NCI-H2196 treated with DMSO at 0.1 percent for 48 hours (cell line): ENCODE results near the gene TNFRSF13B.

Experiments used
- DNase-seq: peaks from one replicate; lab custom pipeline; 2025; ENCODE audit not compliant: unreplicated experiment; lab: John Stamatoyannopoulos, UW

The TNFRSF13B gene

GRCh38 chr17:16939208-16939576, 32.7 kb downstream of the TNFRSF13B start:
- DNase-seq: no peak

- DNase-seq: no peak
These were observed 33.3 kb downstream of the TNFRSF13B start for GRCh38 chr17:16938496-16939207.

- DNase-seq: no peak
These were observed 33.9 kb downstream of the TNFRSF13B start for GRCh38 chr17:16938031-16938430.

- DNase-seq: no peak
These were observed 34.5 kb downstream of the TNFRSF13B start for GRCh38 chr17:16937431-16937830.

- DNase-seq: no peak
These were observed 35.2 kb downstream of the TNFRSF13B start for GRCh38 chr17:16936536-16937310.

- DNase-seq: no peak
These were observed 36.1 kb downstream of the TNFRSF13B start for GRCh38 chr17:16935786-16936185.

GRCh38 chr17:16935241-16935663, 36.7 kb downstream of the TNFRSF13B start:
- no peak for DNase-seq

GRCh38 chr17:16934836-16935235, 37.1 kb downstream of the TNFRSF13B start:
- DNase-seq: no peak

- DNase-seq: no peak
These were observed 37.7 kb downstream of the TNFRSF13B start for GRCh38 chr17:16934133-16934795.

GRCh38 chr17:16933317-16934132, 38.4 kb downstream of the TNFRSF13B start:
- DNase-seq: no peak

- DNase-seq: no peak
These were observed 39.3 kb downstream of the TNFRSF13B start for GRCh38 chr17:16932611-16933010.

GRCh38 chr17:16932156-16932555, 39.8 kb downstream of the TNFRSF13B start:
- no peak for DNase-seq

GRCh38 chr17:16931318-16932060, 40.4 kb downstream of the TNFRSF13B start:
- no peak for DNase-seq

- DNase-seq: no peak
These were observed 41.2 kb downstream of the TNFRSF13B start for GRCh38 chr17:16930571-16931317.

GRCh38 chr17:16929757-16930520, 42.0 kb downstream of the TNFRSF13B start:
- DNase-seq: no peak

GRCh38 chr17:16929035-16929680, 42.8 kb downstream of the TNFRSF13B start:
- DNase-seq: no peak

- no peak for DNase-seq
These were observed 43.4 kb downstream of the TNFRSF13B start for GRCh38 chr17:16928406-16929034.
